SIG-M5 treated with dmso at 0.1 percent for 504 hours (cell line): ENCODE measurements around the gene RPL4.

ENCODE experiments used
- DNase-seq: peaks from one replicate; lab custom pipeline; 2025; ENCODE audit not compliant: unreplicated experiment; lab: John Stamatoyannopoulos, UW

The RPL4 gene

GRCh38 chr15:66459818-66460615, 44.6 kb downstream of the RPL4 start:
- no peak for DNase-seq

GRCh38 chr15:66456211-66456610, 48.4 kb downstream of the RPL4 start:
- DNase-seq, result no peak

DNA sequence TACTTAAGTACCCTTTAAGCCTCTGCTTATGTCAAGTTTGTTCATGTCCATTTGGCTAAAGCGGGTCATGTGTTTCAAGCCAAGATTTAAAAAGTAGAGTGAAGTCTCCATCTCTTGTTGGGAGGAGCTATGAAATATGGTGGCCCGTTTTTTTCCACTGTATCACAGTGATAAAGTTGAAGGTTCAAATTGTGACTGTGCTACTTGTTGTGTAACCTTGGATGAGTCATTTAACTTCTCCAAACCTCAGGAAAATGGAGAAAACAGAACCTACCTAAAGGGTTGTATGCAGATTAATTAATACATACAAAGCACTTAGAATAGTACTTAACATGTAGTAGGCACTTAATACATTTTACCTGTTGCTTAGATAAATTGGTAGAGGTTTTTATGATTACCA, 50.5 kb downstream of the RPL4 start:
- peak; percentile 46 for DNase-seq

DNA sequence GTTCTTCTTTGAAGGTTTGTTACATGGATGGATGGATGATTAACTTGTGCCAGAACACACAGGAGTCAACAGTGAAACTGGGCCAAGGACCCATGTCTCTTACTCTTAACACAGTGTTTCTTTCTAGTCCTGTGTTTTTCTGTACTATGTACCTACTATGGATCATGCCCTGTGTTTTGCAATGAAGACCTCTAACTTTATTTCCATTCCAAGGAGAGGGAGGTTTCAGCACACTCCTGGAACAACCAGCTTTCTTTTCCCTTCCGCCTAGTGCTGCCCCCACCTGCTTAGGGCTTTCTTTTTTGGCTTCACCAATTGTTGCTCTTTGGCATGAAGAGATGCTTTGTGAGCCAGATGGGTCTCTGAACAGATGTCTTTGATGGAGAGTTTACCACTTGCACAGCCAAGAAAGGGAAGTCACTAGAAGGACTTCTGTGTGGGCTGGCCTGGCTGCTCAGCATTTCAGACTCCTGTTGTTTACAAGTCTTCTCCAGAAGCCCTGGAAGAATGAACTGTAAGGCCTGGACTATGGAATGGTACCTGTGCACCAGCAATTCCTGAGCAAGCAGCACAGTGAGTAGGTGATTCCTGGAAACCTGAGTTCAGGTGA, 51.6 kb downstream of the RPL4 start:
- DNase-seq, result no peak

GRCh38 chr15:66452420-66452819, 52.2 kb downstream of the RPL4 start:
- DNase-seq, result no peak
